Panc1 (cell line): ENCODE data around the gene CATSPERE. TPM values are rescaled to one million over a fixed set of nuclear protein-coding genes. Genes with fewer than 3 reads are reported as not detected.

ENCODE experiments used
- ATAC-seq: fragments of 200-7000 bp; cut with Tn5 transposase; 2 replicates; pipeline ENCODE4 v1.9.1; 2020; ENCODE audit warnings: mild to moderate bottlenecking, moderate library complexity
- BruUV-seq: library from RNA; stranded (reverse); fragments of 400-500 nt; replicated peaks from 2 replicates; lab custom pipeline; 2021; lab: Mats Ljungman, UMichigan
- CTCF ChIA-PET: fragments of 300-600 bp; sonication (Branson Sonifier 250); formaldehyde crosslinking; loops from one replicate; lab custom pipeline; 2022; ENCODE audit warnings: antibody characterized with exemption; lab: Charles Lee
- POLR2A ChIA-PET: fragments of 300-600 bp; sonication (Branson Sonifier 250); formaldehyde crosslinking; loops from one replicate; lab custom pipeline; 2022; ENCODE audit warnings: antibody characterized with exemption; lab: Charles Lee
- DNase-seq: peaks from one replicate; pipeline ENCODE4 v3.0.0-alpha.2; 2010; ENCODE audit warnings: low read depth, low spot score
- H3K27ac ChIP-seq: 2 replicates; pipeline ENCODE4 v1.5.1; 2011; ENCODE audit warnings: mild to moderate bottlenecking, low read length, inconsistent platforms
- H3K27me3 ChIP-seq: fragments of 200-500 bp; sonication (Bioruptor generic); 2 replicates; pipeline ENCODE4 v1.6.0; 2014; ENCODE audit warnings: low read length, inconsistent platforms; ENCODE audit not compliant: control insufficient read depth, insufficient read depth
- H3K36me3 ChIP-seq: fragments of 200-500 bp; sonication (Bioruptor generic); 2 replicates; pipeline ENCODE4 v1.5.1; 2014; ENCODE audit warnings: inconsistent platforms, mild to moderate bottlenecking, low read length, moderate library complexity; ENCODE audit not compliant: control insufficient read depth, insufficient read depth
- H3K4me1 ChIP-seq: 2 replicates; pipeline ENCODE4 v1.5.1; 2011; ENCODE audit warnings: inconsistent platforms, mild to moderate bottlenecking, low read length, moderate library complexity; ENCODE audit not compliant: control insufficient read depth, insufficient read depth
- H3K4me3 ChIP-seq, 2 experiments: 2 replicates each; pipeline ENCODE4 v1.5.1; 2011 to 2012; ENCODE audit warnings: low read depth in 2 of 2, low read length in 2 of 2, mild to moderate bottlenecking in 2 of 2, inconsistent platforms in 1 of 2, moderate library complexity in 1 of 2
- H3K9me3 ChIP-seq: fragments of 200-500 bp; sonication (Bioruptor generic); 2 replicates; pipeline ENCODE4 v1.5.1; 2014; ENCODE audit warnings: low read depth, mild to moderate bottlenecking, inconsistent platforms, low read length, moderate library complexity; ENCODE audit not compliant: control insufficient read depth, insufficient read depth
- POLR2AphosphoS5 ChIP-seq: IDR thresholded peaks from 2 replicates; pipeline ENCODE4 v1.6.1; 2012; ENCODE audit warnings: mild to moderate bottlenecking, low read depth, low read length, moderate library complexity
- SIN3A ChIP-seq: IDR thresholded peaks from 2 replicates; pipeline ENCODE4 v1.6.1; 2012; ENCODE audit warnings: low read depth, mild to moderate bottlenecking, low read length, moderate library complexity, borderline replicate concordance; ENCODE audit not compliant: insufficient read depth
- TCF7L2 ChIP-seq: IDR thresholded peaks from 2 replicates; pipeline ENCODE4 v1.6.1; 2011; ENCODE audit warnings: mild to moderate bottlenecking, low read depth, low read length, inconsistent platforms
- in situ Hi-C: cut with HindIII; loops from 2 replicates; pipeline ENCODE4 v1.10.0; 2016; ENCODE audit warnings: low sequenced_read_pairs, low pct_unique_long_range_greater_than_20kb
- intact Hi-C: fragments of 100-400 bp; cut with micrococcal nuclease; formaldehyde crosslinking; loops from one replicate; pipeline ENCODE4 v1.10.0; 2022; ENCODE audit not compliant: unreplicated experiment
- total RNA-seq: library from RNA; stranded (reverse); gene quantifications from one replicate; pipeline ENCODE4 v1.2.1, GENCODE V29; 2021; ENCODE audit not compliant: unreplicated experiment
- TF ChIP-seq, protein P1 (sequence below): fragments of 450-650 bp; IDR thresholded peaks from 2 replicates; pipeline ENCODE4 v1.5.1; 2017; ENCODE audit warnings: mild to moderate bottlenecking
- TF ChIP-seq, protein P2 (sequence below), 2 experiments: IDR thresholded peaks; 2 replicates each; pipeline ENCODE4 v1.6.1; 2011 to 2012; ENCODE audit warnings: low read depth in 2 of 2, control low read depth in 1 of 2, low read length in 1 of 2, mild to moderate bottlenecking in 1 of 2, moderate library complexity in 1 of 2; ENCODE audit not compliant: insufficient read depth in 1 of 2

Gene CATSPERE
- total RNA-seq, 1 experiment from 2014 or later: 0.31 TPM

GRCh38 chr1:244647819-244648218 lies 186.7 kb downstream of the CATSPERE start:
- in situ Hi-C loops: no loop called here
- ChIA-PET POLR2A (no interaction called here), CTCF (no interaction called here)
- intact Hi-C loops: no loop called here
- Histone ChIP-seq H3K9me3 (no peaks in the 10 kb centered on the region), H3K36me3 (no peaks in the 10 kb centered on the region), H3K27me3 (no peaks in the 10 kb centered on the region), H3K4me3 (no peak overlapping the region), H3K4me1 (peaks cover 6% of the 10 kb centered on the region; the same call in 1 of the 2 replicates), H3K27ac (no peak overlapping the region)
- no TSS peak for BruUV-seq
- TF ChIP-seq TCF7L2 (no peak), POLR2AphosphoS5 (no peak), SIN3A (no peak)
- TF ChIP-seq, protein P1, sequence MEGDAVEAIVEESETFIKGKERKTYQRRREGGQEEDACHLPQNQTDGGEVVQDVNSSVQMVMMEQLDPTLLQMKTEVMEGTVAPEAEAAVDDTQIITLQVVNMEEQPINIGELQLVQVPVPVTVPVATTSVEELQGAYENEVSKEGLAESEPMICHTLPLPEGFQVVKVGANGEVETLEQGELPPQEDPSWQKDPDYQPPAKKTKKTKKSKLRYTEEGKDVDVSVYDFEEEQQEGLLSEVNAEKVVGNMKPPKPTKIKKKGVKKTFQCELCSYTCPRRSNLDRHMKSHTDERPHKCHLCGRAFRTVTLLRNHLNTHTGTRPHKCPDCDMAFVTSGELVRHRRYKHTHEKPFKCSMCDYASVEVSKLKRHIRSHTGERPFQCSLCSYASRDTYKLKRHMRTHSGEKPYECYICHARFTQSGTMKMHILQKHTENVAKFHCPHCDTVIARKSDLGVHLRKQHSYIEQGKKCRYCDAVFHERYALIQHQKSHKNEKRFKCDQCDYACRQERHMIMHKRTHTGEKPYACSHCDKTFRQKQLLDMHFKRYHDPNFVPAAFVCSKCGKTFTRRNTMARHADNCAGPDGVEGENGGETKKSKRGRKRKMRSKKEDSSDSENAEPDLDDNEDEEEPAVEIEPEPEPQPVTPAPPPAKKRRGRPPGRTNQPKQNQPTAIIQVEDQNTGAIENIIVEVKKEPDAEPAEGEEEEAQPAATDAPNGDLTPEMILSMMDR: no peak
- TF ChIP-seq, protein P2, sequence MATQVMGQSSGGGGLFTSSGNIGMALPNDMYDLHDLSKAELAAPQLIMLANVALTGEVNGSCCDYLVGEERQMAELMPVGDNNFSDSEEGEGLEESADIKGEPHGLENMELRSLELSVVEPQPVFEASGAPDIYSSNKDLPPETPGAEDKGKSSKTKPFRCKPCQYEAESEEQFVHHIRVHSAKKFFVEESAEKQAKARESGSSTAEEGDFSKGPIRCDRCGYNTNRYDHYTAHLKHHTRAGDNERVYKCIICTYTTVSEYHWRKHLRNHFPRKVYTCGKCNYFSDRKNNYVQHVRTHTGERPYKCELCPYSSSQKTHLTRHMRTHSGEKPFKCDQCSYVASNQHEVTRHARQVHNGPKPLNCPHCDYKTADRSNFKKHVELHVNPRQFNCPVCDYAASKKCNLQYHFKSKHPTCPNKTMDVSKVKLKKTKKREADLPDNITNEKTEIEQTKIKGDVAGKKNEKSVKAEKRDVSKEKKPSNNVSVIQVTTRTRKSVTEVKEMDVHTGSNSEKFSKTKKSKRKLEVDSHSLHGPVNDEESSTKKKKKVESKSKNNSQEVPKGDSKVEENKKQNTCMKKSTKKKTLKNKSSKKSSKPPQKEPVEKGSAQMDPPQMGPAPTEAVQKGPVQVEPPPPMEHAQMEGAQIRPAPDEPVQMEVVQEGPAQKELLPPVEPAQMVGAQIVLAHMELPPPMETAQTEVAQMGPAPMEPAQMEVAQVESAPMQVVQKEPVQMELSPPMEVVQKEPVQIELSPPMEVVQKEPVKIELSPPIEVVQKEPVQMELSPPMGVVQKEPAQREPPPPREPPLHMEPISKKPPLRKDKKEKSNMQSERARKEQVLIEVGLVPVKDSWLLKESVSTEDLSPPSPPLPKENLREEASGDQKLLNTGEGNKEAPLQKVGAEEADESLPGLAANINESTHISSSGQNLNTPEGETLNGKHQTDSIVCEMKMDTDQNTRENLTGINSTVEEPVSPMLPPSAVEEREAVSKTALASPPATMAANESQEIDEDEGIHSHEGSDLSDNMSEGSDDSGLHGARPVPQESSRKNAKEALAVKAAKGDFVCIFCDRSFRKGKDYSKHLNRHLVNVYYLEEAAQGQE (IDR thresholded peaks at IDR 0.05; ENCODE audit: insufficient read depth in 1 of 2, low read depth in 2 of 2, low read length in 1 of 2): no peak
- ATAC-seq (no peak), DNase-seq (no peak)

DNA sequence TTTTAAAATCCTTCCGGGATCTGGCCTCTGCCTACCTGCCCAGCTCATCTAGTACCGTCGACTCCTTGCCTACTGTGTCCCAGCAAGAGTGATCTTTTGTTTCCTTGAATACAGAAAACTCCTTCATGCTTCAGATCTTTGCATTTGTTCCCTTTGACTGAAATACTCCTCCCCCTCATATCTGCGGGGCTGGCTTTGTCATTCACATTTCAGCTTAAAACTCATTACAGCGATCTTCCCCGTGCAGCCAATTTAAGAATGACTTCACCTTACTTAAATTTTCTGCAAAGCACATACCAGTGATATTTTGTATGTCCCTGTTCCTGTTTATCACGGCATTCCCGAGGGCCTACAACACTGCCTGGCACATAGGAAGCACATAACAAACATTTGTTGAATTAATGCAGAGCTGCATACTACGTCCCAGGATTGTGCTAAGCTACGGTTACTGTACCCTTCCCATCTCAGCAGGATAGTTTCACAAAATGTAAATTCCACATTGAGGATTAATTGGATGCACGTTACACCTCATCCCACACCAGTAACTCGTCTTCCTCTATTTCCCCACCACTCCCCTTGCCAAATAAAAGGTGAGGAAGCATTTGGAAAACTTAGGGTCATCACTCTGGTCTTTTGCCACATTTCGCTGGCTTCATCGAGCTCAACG lies 191.0 kb downstream of the CATSPERE start:
- no TSS peak for BruUV-seq
- POLR2A ChIA-PET: interaction anchor here (0.6 kb wide), 2 partner anchors 8 to 9 kb away, joined by 3 to 4 read pairs; no protein-coding TSS in a partner anchor
- DNase-seq: no peak

More for the DNA sequence above, 191.0 kb downstream of the CATSPERE start:
- Histone ChIP-seq H3K4me1 (peaks cover 28% of the 10 kb centered on the region), H3K9me3 (no peaks in the 10 kb centered on the region), H3K27ac (peak overlapping the region; percentile 94), H3K36me3 (no peaks in the 10 kb centered on the region; the same call in 1 of the 2 replicates), H3K27me3 (no peaks in the 10 kb centered on the region), H3K4me3 (peak overlapping the region; percentile 66 to 91)
- CTCF ChIA-PET: no interaction called here
- intact Hi-C loops (no loop called here), in situ Hi-C loops (no loop called here)
- no peak for TF ChIP-seq POLR2AphosphoS5
- no peak for TF ChIP-seq TCF7L2
- TF ChIP-seq, protein P2 (IDR thresholded peaks at IDR 0.05; ENCODE audit: insufficient read depth in 1 of 2, low read depth in 2 of 2, low read length in 1 of 2): no peak
- TF ChIP-seq SIN3A: no peak
- TF ChIP-seq, protein P1: no peak
- ATAC-seq: no peak
